K562 (cell line): Measurements from ENCODE around the gene COL26A1. TPM values are rescaled to one million over a fixed set of nuclear protein-coding genes. Genes with fewer than 3 reads are reported as not detected.
A peak's percentile ranks its signal among the peaks of the same experiment; 100 is the strongest.

Experiments
- BRD9 ChIP-seq: fragments of 450-650 bp; IDR thresholded peaks from 2 replicates; pipeline ENCODE4 v1.6.1; 2018; ENCODE audit warnings: low read depth; ENCODE audit not compliant: partially characterized antibody
- FOXP1 ChIP-seq: sonication (generic); formaldehyde crosslinking; IDR thresholded peaks from 2 replicates; pipeline ENCODE4 v1.8.0; 2022; ENCODE audit warnings: mild to moderate bottlenecking, missing genetic modification reagents
- HDAC1 ChIP-seq, 2 experiments: fragments of 450-650 bp; IDR thresholded peaks; 2 replicates each; pipeline ENCODE4 v1.6.1; 2016 to 2017; ENCODE audit warnings: inconsistent platforms in 1 of 2, mild to moderate bottlenecking in 1 of 2, moderate library complexity in 1 of 2
- IRF2 ChIP-seq: sonication (generic); formaldehyde crosslinking; IDR thresholded peaks from 2 replicates; pipeline ENCODE4 v1.8.1; 2022; ENCODE audit warnings: mild to moderate bottlenecking, missing genetic modification reagents
- MIER1 ChIP-seq: fragments of 450-650 bp; IDR thresholded peaks from 2 replicates; pipeline ENCODE4 v1.6.1; 2016; ENCODE audit warnings: antibody characterized with exemption, mild to moderate bottlenecking, low read depth
- NR2C1 ChIP-seq, 2 experiments: fragments of 450-650 bp; IDR thresholded peaks; 2 replicates each; pipeline ENCODE4 v1.6.1; 2017; ENCODE audit warnings: mild to moderate bottlenecking in 2 of 2, antibody characterized with exemption in 1 of 2, inconsistent platforms in 1 of 2, missing compliant biosample characterization in 1 of 2, missing genetic modification characterization in 1 of 2
- PCBP1 ChIP-seq: fragments of 200-400 bp; formaldehyde crosslinking; IDR thresholded peaks from 2 replicates; pipeline ENCODE4 v1.6.1; 2018; ENCODE audit warnings: mild to moderate bottlenecking, low read depth, low read length; ENCODE audit not compliant: poor library complexity, severe bottlenecking
- POLR3A ChIP-seq: IDR thresholded peaks from 2 replicates; pipeline ENCODE4 v1.6.1; 2011; ENCODE audit warnings: borderline replicate concordance, mild to moderate bottlenecking, moderate library complexity; ENCODE audit not compliant: insufficient read length, insufficient read depth; ENCODE audit errors: extremely low read depth
- SAFB ChIP-seq: fragments of 200-400 bp; formaldehyde crosslinking; IDR thresholded peaks from 2 replicates; pipeline ENCODE4 v1.6.1; 2017; ENCODE audit warnings: low read depth, low read length, borderline replicate concordance
- SMARCA5 ChIP-seq: fragments of 450-650 bp; IDR thresholded peaks from 2 replicates; pipeline ENCODE4 v1.6.1; 2016
- TAL1 ChIP-seq: fragments of 450-650 bp; IDR thresholded peaks from 2 replicates; pipeline ENCODE4 v1.6.1; 2016; ENCODE audit warnings: mild to moderate bottlenecking
- U2AF1 ChIP-seq: fragments of 200-400 bp; formaldehyde crosslinking; optimal IDR thresholded peaks from 2 replicates; pipeline ENCODE3; 2017; ENCODE audit warnings: mild to moderate bottlenecking, low read depth, low read length, moderate library complexity
- ZNF347 ChIP-seq: fragments of 450-650 bp; formaldehyde crosslinking; IDR thresholded peaks from 2 replicates; pipeline ENCODE4 v1.4.0; 2020; ENCODE audit warnings: low read depth, mild to moderate bottlenecking, moderate library complexity
- polyA plus RNA-seq, 8 experiments: library from polyadenylated mRNA; depleted of rRNA in 4 of 8; stranded (reverse) in 5 of 8; unstranded in 3 of 8; fragments of >200 nt; fragmentation: Nextera tagmentation in 2 of 8; fragmentation: Illumina TruSeq in 1 of 8; extraction: Ambion mirVana in 2 of 8; extraction: Trizol in 1 of 8; gene quantifications; 2 replicates each; pipeline versions ENCODE4 v1.2.1 to v1.2.3, GENCODE V29; 2011 to 2014; ENCODE audit warnings: inconsistent platforms in 1 of 8, missing spikeins in 1 of 8
- total RNA-seq, 7 experiments: library from RNA; depleted of rRNA in 6 of 7; stranded (reverse); fragments of >200 nt in 6 of 7; fragmentation: Illumina TruSeq in 2 of 7; extraction: Trizol in 2 of 7; gene quantifications; 2 replicates each; pipeline versions ENCODE4 v1.2.1 to v1.2.3, GENCODE V29; 2011 to 2021; ENCODE audit warnings: low replicate concordance in 1 of 7
- TF ChIP-seq, protein P1 (sequence below): fragments of 250-450 bp; sonication (Bioruptor Pico); IDR thresholded peaks from 2 replicates; pipeline ENCODE4 v1.5.0; 2022; ENCODE audit warnings: mild to moderate bottlenecking
- TF ChIP-seq, protein P2 (sequence below): sonication (generic); formaldehyde crosslinking; IDR thresholded peaks from 2 replicates; pipeline ENCODE4 v1.8.0; 2022; ENCODE audit warnings: missing genetic modification reagents, mild to moderate bottlenecking, borderline replicate concordance
- TF ChIP-seq, protein P3 (sequence below): sonication (generic); formaldehyde crosslinking; IDR thresholded peaks from 2 replicates; pipeline ENCODE4 v1.8.0; 2023; ENCODE audit warnings: missing genetic modification reagents, mild to moderate bottlenecking, borderline replicate concordance
- TF ChIP-seq, protein P4 (sequence below): fragments of 250-450 bp; sonication (Bioruptor Pico); IDR thresholded peaks from 2 replicates; pipeline ENCODE4 v1.4.0; 2020

COL26A1 gene
- total and polyA plus RNA-seq, 9 of the 15 experiments (the other 6 are each of a cell fraction or from before 2014, with no cell fraction given), result 0.04 to 0.39 (median 0.07) TPM; not detected in 5

DNA sequence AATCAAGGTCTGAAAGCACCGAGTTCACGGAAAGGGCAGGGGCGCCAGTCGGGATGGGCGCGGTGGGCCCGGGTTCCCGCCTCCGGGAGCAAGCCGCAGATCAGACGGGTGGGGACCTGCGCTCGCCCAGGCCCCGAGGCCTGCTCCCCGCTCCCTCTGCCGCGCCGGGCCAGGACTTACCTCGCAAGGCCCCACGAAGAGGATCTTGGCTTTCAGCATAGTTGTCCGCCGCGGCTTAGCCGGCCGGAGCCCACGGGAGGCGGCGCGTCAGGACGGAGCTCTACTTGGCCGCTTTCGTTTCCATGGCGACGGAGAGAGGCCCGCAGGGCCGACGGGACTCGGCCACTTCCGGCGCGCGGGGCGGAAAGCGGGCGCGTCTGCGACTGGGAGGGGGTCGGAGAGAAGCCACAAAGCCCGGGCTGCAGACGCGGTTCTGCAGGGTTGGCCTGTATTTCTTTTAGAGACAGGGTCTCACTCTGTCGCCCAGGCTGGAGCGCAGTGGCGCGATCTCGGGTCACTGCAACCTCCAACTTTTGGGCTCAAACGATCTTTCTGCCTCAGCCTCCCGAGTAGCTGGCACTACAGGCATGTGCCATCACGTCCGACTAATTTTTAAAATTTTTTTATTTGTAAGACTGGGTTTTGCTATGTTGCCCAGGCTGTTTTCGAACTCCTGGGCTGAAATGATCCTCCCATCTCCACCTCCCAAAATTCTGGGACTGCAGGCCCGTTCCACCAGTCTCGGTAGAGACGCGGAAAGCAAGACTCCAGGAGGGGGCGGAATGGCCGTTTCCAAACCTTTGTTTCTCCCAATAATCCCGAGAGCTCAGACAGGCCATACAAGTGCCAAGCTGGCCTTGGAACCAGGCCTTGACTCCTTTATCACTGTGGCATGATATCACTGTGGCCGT is 40.9 kb upstream of the COL26A1 start, which contains the start of gene IFT22 (continued):
- TF ChIP-seq BRD9 (no peak), MIER1 (no peak), HDAC1 (IDR thresholded peaks at IDR 0.05) (peak in 1 of 2 experiments; percentile 67; a peak in 1 of 4 replicates), ZNF347 (CRISPR knock-in tag) (no peak), IRF2 (no peak), POLR3A (no peak), U2AF1 (no peak), TAL1 (no peak), NR2C1 (IDR thresholded peaks at IDR 0.05) (no peak), NR2C1 (tag; IDR thresholded peaks at IDR 0.05) (no peak), SAFB (no peak), FOXP1 (CRISPR knock-in tag) (no peak), SMARCA5 (no peak), PCBP1 (no peak)
- TF ChIP-seq, protein P1, sequence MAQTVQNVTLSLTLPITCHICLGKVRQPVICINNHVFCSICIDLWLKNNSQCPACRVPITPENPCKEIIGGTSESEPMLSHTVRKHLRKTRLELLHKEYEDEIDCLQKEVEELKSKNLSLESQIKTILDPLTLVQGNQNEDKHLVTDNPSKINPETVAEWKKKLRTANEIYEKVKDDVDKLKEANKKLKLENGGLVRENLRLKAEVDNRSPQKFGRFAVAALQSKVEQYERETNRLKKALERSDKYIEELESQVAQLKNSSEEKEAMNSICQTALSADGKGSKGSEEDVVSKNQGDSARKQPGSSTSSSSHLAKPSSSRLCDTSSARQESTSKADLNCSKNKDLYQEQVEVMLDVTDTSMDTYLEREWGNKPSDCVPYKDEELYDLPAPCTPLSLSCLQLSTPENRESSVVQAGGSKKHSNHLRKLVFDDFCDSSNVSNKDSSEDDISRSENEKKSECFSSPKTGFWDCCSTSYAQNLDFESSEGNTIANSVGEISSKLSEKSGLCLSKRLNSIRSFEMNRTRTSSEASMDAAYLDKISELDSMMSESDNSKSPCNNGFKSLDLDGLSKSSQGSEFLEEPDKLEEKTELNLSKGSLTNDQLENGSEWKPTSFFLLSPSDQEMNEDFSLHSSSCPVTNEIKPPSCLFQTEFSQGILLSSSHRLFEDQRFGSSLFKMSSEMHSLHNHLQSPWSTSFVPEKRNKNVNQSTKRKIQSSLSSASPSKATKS, result no peak
- TF ChIP-seq, protein P2, sequence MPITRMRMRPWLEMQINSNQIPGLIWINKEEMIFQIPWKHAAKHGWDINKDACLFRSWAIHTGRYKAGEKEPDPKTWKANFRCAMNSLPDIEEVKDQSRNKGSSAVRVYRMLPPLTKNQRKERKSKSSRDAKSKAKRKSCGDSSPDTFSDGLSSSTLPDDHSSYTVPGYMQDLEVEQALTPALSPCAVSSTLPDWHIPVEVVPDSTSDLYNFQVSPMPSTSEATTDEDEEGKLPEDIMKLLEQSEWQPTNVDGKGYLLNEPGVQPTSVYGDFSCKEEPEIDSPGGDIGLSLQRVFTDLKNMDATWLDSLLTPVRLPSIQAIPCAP (CRISPR knock-in tag), result no peak
- TF ChIP-seq, protein P3, sequence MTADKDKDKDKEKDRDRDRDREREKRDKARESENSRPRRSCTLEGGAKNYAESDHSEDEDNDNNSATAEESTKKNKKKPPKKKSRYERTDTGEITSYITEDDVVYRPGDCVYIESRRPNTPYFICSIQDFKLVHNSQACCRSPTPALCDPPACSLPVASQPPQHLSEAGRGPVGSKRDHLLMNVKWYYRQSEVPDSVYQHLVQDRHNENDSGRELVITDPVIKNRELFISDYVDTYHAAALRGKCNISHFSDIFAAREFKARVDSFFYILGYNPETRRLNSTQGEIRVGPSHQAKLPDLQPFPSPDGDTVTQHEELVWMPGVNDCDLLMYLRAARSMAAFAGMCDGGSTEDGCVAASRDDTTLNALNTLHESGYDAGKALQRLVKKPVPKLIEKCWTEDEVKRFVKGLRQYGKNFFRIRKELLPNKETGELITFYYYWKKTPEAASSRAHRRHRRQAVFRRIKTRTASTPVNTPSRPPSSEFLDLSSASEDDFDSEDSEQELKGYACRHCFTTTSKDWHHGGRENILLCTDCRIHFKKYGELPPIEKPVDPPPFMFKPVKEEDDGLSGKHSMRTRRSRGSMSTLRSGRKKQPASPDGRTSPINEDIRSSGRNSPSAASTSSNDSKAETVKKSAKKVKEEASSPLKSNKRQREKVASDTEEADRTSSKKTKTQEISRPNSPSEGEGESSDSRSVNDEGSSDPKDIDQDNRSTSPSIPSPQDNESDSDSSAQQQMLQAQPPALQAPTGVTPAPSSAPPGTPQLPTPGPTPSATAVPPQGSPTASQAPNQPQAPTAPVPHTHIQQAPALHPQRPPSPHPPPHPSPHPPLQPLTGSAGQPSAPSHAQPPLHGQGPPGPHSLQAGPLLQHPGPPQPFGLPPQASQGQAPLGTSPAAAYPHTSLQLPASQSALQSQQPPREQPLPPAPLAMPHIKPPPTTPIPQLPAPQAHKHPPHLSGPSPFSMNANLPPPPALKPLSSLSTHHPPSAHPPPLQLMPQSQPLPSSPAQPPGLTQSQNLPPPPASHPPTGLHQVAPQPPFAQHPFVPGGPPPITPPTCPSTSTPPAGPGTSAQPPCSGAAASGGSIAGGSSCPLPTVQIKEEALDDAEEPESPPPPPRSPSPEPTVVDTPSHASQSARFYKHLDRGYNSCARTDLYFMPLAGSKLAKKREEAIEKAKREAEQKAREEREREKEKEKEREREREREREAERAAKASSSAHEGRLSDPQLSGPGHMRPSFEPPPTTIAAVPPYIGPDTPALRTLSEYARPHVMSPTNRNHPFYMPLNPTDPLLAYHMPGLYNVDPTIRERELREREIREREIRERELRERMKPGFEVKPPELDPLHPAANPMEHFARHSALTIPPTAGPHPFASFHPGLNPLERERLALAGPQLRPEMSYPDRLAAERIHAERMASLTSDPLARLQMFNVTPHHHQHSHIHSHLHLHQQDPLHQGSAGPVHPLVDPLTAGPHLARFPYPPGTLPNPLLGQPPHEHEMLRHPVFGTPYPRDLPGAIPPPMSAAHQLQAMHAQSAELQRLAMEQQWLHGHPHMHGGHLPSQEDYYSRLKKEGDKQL (CRISPR knock-in tag), result no peak
- TF ChIP-seq, protein P4, sequence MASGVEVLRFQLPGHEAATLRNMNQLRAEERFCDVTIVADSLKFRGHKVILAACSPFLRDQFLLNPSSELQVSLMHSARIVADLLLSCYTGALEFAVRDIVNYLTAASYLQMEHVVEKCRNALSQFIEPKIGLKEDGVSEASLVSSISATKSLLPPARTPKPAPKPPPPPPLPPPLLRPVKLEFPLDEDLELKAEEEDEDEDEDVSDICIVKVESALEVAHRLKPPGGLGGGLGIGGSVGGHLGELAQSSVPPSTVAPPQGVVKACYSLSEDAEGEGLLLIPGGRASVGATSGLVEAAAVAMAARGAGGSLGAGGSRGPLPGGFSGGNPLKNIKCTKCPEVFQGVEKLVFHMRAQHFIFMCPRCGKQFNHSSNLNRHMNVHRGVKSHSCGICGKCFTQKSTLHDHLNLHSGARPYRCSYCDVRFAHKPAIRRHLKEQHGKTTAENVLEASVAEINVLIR (CRISPR knock-in tag), result no peak
